WTC11 (cell line): ENCODE results near the gene FAM47E. TPM values are rescaled to one million over a fixed set of nuclear protein-coding genes. Genes with fewer than 3 reads are reported as not detected.
A peak's percentile ranks its signal among the peaks of the same experiment; 100 is the strongest.

Experiments
- ATAC-seq: fragments of 200-7000 bp; cut with Tn5 transposase; 2 replicates; pipeline ENCODE4 v1.10.0; 2021; ENCODE audit warnings: mild to moderate bottlenecking, moderate library complexity
- Bru-seq: library from RNA; stranded (reverse); fragments of 400-500 nt; gene quantifications from one replicate; lab custom pipeline; 2021; lab: Mats Ljungman, UMichigan
- CTCF ChIA-PET: fragments of 300-600 bp; sonication (Branson Sonifier 250); formaldehyde crosslinking; loops from one replicate; lab custom pipeline; 2021; ENCODE audit warnings: antibody characterized with exemption; lab: Charles Lee
- POLR2A ChIA-PET: fragments of 350-600 bp; sonication (Branson Sonifier 250); formaldehyde crosslinking; loops from one replicate; lab custom pipeline; 2021; ENCODE audit warnings: antibody characterized with exemption; lab: Charles Lee
- DNase-seq: peaks from one replicate; pipeline ENCODE4 v3.0.0; 2021; ENCODE audit warnings: low spot score
- H3K27ac Mint-ChIP-seq: 2 replicates; pipeline ENCODE4 v1.8.0; 2021; ENCODE audit warnings: mixed read lengths
- H3K27me3 Mint-ChIP-seq: 2 replicates; pipeline ENCODE4 v1.8.0; 2021; ENCODE audit warnings: low read depth, mild to moderate bottlenecking, moderate library complexity, mixed read lengths
- H3K36me3 Mint-ChIP-seq: 2 replicates; pipeline ENCODE4 v1.8.0; 2021; ENCODE audit warnings: mixed read lengths
- H3K4me1 Mint-ChIP-seq: 2 replicates; pipeline ENCODE4 v1.8.0; 2022; ENCODE audit warnings: mixed read lengths
- H3K4me3 Mint-ChIP-seq: 2 replicates; pipeline ENCODE4 v1.8.0; 2021; ENCODE audit warnings: mild to moderate bottlenecking, moderate library complexity, mixed read lengths
- H3K9me3 Mint-ChIP-seq: 2 replicates; pipeline ENCODE4 v1.8.0; 2021; ENCODE audit warnings: mixed read lengths
- ATF1 ChIP-seq: sonication (generic); formaldehyde crosslinking; IDR thresholded peaks from 2 replicates; pipeline ENCODE4 v1.8.1; 2023; ENCODE audit warnings: mild to moderate bottlenecking, moderate library complexity, missing genetic modification reagents
- CREB1 ChIP-seq: sonication (generic); formaldehyde crosslinking; IDR thresholded peaks from 2 replicates; pipeline ENCODE4 v1.8.0; 2023; ENCODE audit warnings: mild to moderate bottlenecking, missing genetic modification reagents
- CREM ChIP-seq: sonication (generic); formaldehyde crosslinking; IDR thresholded peaks from 2 replicates; pipeline ENCODE4 v1.8.1; 2022; ENCODE audit warnings: mild to moderate bottlenecking, missing genetic modification reagents, moderate library complexity
- ETV6 ChIP-seq: sonication (generic); formaldehyde crosslinking; IDR thresholded peaks from 2 replicates; pipeline ENCODE4 v1.8.1; 2022; ENCODE audit warnings: mild to moderate bottlenecking, missing genetic modification reagents
- GABPB1 ChIP-seq: sonication (generic); formaldehyde crosslinking; IDR thresholded peaks from 2 replicates; pipeline ENCODE4 v1.8.1; 2023; ENCODE audit warnings: mild to moderate bottlenecking, missing genetic modification reagents
- IRF2 ChIP-seq: sonication (generic); formaldehyde crosslinking; IDR thresholded peaks from 2 replicates; pipeline ENCODE4 v1.8.0; 2022; ENCODE audit warnings: low read depth, missing genetic modification reagents, borderline replicate concordance
- KAT7 ChIP-seq: sonication (generic); formaldehyde crosslinking; IDR thresholded peaks from 2 replicates; pipeline ENCODE4 v1.8.1; 2023; ENCODE audit warnings: missing genetic modification reagents, mild to moderate bottlenecking, borderline replicate concordance
- MYBL2 ChIP-seq: sonication (generic); formaldehyde crosslinking; IDR thresholded peaks from 2 replicates; pipeline ENCODE4 v1.8.1; 2023; ENCODE audit warnings: mild to moderate bottlenecking, moderate library complexity, missing genetic modification reagents
- NR3C1 ChIP-seq: sonication (generic); formaldehyde crosslinking; conservative IDR thresholded peaks from 2 replicates; pipeline ENCODE4 v1.8.1; 2023; ENCODE audit warnings: low read depth, mild to moderate bottlenecking, missing genetic modification reagents
- SP1 ChIP-seq: sonication (generic); formaldehyde crosslinking; conservative IDR thresholded peaks from 2 replicates; pipeline ENCODE4 v1.8.1; 2022; ENCODE audit warnings: missing genetic modification reagents
- ZBTB21 ChIP-seq: sonication (generic); formaldehyde crosslinking; IDR thresholded peaks from 2 replicates; pipeline ENCODE4 v1.8.1; 2023; ENCODE audit warnings: mild to moderate bottlenecking, missing genetic modification reagents, borderline replicate concordance
- ZNF121 ChIP-seq: sonication (generic); formaldehyde crosslinking; IDR thresholded peaks from 2 replicates; pipeline ENCODE4 v1.8.0; 2023; ENCODE audit warnings: missing genetic modification reagents
- long read RNA-seq, 3 experiments: library from RNA in 1 of 3; library from capped mRNA in 1 of 3; library from polyadenylated mRNA in 1 of 3; unstranded in 2 of 3; stranded (forward) in 1 of 3; transcript quantifications; one replicate each; pipeline ENCODE4 v2.0.0, GENCODE V29; 2021
- total RNA-seq: library from RNA; stranded (reverse); gene quantifications from 3 replicates; pipeline ENCODE4 v1.2.3, GENCODE V29; 2021
- TF ChIP-seq, protein P1 (sequence below): sonication (generic); formaldehyde crosslinking; IDR thresholded peaks from 2 replicates; pipeline ENCODE4 v1.8.0; 2022; ENCODE audit warnings: mild to moderate bottlenecking, missing genetic modification reagents
- TF ChIP-seq, protein P2 (sequence below): sonication (generic); formaldehyde crosslinking; IDR thresholded peaks from 2 replicates; pipeline ENCODE4 v1.8.0; 2023; ENCODE audit warnings: missing genetic modification reagents, mild to moderate bottlenecking, borderline replicate concordance
- TF ChIP-seq, protein P3 (sequence below): fragments of 200-600 bp; IDR thresholded peaks from 2 replicates; pipeline ENCODE4 v1.8.0; 2022; ENCODE audit warnings: antibody characterized with exemption
- TF ChIP-seq, protein P4 (sequence below): sonication (generic); formaldehyde crosslinking; IDR thresholded peaks from 2 replicates; pipeline ENCODE4 v1.8.1; 2023; ENCODE audit warnings: mild to moderate bottlenecking, missing genetic modification reagents, borderline replicate concordance
- TF ChIP-seq, protein P5 (sequence below): sonication (generic); formaldehyde crosslinking; IDR thresholded peaks from 2 replicates; pipeline ENCODE4 v1.8.1; 2023; ENCODE audit warnings: mild to moderate bottlenecking, missing genetic modification reagents
- TF ChIP-seq, protein P6 (sequence below): sonication (generic); formaldehyde crosslinking; IDR thresholded peaks from 2 replicates; pipeline ENCODE4 v1.8.1; 2022; ENCODE audit warnings: mild to moderate bottlenecking, missing genetic modification reagents, moderate library complexity, borderline replicate concordance

FAM47E gene, protein sequence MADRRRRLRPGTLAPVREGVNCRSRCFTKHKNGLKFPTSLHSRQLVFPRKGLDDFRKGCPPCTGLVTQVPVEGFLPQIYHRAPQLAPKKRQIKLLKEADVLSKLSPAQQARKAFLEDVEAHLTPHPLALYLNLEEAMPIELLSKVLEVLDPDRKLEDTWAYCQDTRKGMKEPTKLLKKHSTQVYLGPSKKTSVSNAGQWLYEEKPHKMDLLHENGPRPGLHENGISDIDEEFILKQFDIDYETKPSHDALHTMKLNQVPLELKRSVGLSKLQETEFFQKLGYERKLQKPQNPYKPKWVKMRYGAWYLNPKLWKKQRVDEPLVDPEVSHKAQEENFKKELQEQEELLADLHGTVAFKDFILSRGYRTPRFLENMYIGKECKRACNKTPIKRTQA
- total RNA-seq = 1.4 to 1.6 TPM (median 1.6 TPM) in 3 replicates
- percentile 30 among the genes with signal in this experiment for Bru-seq, nascent RNA
- long read RNA-seq, experiment 1, partial matches to known transcripts = 0 of 5 reads
- long read RNA-seq, experiment 1, other reads (novel, unspliced or antisense) = 3 of 5 reads
- long read RNA-seq, experiment 2 = 0 reads
- long read RNA-seq, experiment 3 = 0 reads

DNA sequence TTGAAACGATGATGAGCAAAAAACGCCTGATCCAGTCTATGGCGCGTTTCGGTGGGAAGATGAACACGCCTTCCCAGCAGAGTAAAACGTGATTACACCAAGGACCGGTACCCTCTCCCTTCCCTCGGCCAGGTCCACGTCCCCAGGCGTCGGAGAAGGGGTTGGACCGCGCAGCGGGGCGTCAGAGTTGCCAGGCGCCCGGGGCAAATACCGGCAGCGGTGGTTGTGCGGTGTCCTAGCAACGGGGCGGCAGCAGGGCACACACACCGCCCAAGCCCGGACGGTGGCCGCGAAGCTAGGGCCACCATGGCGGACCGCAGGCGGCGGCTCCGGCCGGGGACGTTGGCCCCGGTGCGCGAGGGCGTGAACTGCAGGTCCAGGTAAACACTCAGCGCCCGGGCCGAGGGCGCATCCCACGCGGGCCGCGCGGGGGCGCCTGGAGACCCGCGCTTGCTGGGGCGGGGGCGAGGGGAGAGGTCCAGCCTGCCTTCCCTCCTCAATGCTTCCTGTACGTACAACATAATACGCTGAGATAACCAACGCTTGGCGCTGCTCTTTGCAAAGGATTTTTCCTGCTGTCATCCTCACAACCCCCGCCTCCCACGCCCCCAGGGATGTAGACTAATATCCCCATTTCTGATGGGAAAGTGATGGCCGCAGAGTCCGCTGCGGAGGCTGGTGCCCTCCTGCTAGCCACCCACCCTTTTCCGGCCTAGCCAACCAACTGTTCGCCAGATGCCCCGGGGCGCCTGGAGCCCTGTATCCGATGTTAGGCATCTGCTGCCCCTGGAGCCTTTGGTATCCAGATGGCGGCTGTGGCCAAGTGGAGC is at the start of gene FAM47E:
FAM47E (plus strand) TSS at position 281 of the 830 bp plus-strand sequence; CDS start at position 307, 26 bp downstream.
- Mint-ChIP-seq H3K36me3 (no peaks in the 10 kb centered on the region), H3K9me3 (0 out of 2 replicates have a peak, but pooled peaks cover 3% of the 10 kb centered on the region), H3K27me3 (peaks cover 50% of the 10 kb centered on the region), H3K27ac (no peak within 1 kb of the TSS), H3K4me3 (peak within 1 kb of the TSS; percentile 81), H3K4me1 (peaks cover 18% of the 10 kb centered on the region)
- CTCF ChIA-PET = interaction anchor here (0.6 to 1.6 kb wide), 2 partner anchors 72 to 126 kb away, joined by 3 to 10 read pairs; no protein-coding TSS in a partner anchor
- POLR2A ChIA-PET = interaction anchor here (0.6 to 1.1 kb wide), 2 partner anchors 38 to 84 kb away, joined by 3 read pairs; no protein-coding TSS in a partner anchor
- DNase-seq (peak; percentile 96), ATAC-seq (peak; percentile 95)
- TF ChIP-seq CREB1 (CRISPR knock-in tag) (0 out of 2 replicates have a peak, but pooled peaks have one; percentile 28), CREM (CRISPR knock-in tag) (no peak), KAT7 (0 out of 2 replicates have a peak, but pooled peaks have one; percentile 34), ETV6 (CRISPR knock-in tag) (peak; percentile 81; the same call in 1 of the 2 replicates), ATF1 (CRISPR knock-in tag) (no peak), ZBTB21 (peak; percentile 72), ZNF121 (CRISPR knock-in tag) (no peak), IRF2 (no peak), NR3C1 (CRISPR knock-in tag) (peak; percentile 84; the same call in 1 of the 2 replicates), GABPB1 (peak; percentile 55; the same call in 1 of the 2 replicates), SP1 (CRISPR knock-in tag) (peak; percentile 66), MYBL2 (CRISPR knock-in tag) (peak; percentile 54; the same call in 1 of the 2 replicates)
- TF ChIP-seq, protein P1, sequence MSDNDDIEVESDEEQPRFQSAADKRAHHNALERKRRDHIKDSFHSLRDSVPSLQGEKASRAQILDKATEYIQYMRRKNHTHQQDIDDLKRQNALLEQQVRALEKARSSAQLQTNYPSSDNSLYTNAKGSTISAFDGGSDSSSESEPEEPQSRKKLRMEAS = peak; percentile 78
- TF ChIP-seq, protein P2, sequence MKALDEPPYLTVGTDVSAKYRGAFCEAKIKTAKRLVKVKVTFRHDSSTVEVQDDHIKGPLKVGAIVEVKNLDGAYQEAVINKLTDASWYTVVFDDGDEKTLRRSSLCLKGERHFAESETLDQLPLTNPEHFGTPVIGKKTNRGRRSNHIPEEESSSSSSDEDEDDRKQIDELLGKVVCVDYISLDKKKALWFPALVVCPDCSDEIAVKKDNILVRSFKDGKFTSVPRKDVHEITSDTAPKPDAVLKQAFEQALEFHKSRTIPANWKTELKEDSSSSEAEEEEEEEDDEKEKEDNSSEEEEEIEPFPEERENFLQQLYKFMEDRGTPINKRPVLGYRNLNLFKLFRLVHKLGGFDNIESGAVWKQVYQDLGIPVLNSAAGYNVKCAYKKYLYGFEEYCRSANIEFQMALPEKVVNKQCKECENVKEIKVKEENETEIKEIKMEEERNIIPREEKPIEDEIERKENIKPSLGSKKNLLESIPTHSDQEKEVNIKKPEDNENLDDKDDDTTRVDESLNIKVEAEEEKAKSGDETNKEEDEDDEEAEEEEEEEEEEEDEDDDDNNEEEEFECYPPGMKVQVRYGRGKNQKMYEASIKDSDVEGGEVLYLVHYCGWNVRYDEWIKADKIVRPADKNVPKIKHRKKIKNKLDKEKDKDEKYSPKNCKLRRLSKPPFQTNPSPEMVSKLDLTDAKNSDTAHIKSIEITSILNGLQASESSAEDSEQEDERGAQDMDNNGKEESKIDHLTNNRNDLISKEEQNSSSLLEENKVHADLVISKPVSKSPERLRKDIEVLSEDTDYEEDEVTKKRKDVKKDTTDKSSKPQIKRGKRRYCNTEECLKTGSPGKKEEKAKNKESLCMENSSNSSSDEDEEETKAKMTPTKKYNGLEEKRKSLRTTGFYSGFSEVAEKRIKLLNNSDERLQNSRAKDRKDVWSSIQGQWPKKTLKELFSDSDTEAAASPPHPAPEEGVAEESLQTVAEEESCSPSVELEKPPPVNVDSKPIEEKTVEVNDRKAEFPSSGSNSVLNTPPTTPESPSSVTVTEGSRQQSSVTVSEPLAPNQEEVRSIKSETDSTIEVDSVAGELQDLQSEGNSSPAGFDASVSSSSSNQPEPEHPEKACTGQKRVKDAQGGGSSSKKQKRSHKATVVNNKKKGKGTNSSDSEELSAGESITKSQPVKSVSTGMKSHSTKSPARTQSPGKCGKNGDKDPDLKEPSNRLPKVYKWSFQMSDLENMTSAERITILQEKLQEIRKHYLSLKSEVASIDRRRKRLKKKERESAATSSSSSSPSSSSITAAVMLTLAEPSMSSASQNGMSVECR (CRISPR knock-in tag) = 0 out of 2 replicates have a peak, but pooled peaks have one; percentile 33
- TF ChIP-seq, protein P3, sequence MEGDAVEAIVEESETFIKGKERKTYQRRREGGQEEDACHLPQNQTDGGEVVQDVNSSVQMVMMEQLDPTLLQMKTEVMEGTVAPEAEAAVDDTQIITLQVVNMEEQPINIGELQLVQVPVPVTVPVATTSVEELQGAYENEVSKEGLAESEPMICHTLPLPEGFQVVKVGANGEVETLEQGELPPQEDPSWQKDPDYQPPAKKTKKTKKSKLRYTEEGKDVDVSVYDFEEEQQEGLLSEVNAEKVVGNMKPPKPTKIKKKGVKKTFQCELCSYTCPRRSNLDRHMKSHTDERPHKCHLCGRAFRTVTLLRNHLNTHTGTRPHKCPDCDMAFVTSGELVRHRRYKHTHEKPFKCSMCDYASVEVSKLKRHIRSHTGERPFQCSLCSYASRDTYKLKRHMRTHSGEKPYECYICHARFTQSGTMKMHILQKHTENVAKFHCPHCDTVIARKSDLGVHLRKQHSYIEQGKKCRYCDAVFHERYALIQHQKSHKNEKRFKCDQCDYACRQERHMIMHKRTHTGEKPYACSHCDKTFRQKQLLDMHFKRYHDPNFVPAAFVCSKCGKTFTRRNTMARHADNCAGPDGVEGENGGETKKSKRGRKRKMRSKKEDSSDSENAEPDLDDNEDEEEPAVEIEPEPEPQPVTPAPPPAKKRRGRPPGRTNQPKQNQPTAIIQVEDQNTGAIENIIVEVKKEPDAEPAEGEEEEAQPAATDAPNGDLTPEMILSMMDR = no peak
- TF ChIP-seq, protein P4, sequence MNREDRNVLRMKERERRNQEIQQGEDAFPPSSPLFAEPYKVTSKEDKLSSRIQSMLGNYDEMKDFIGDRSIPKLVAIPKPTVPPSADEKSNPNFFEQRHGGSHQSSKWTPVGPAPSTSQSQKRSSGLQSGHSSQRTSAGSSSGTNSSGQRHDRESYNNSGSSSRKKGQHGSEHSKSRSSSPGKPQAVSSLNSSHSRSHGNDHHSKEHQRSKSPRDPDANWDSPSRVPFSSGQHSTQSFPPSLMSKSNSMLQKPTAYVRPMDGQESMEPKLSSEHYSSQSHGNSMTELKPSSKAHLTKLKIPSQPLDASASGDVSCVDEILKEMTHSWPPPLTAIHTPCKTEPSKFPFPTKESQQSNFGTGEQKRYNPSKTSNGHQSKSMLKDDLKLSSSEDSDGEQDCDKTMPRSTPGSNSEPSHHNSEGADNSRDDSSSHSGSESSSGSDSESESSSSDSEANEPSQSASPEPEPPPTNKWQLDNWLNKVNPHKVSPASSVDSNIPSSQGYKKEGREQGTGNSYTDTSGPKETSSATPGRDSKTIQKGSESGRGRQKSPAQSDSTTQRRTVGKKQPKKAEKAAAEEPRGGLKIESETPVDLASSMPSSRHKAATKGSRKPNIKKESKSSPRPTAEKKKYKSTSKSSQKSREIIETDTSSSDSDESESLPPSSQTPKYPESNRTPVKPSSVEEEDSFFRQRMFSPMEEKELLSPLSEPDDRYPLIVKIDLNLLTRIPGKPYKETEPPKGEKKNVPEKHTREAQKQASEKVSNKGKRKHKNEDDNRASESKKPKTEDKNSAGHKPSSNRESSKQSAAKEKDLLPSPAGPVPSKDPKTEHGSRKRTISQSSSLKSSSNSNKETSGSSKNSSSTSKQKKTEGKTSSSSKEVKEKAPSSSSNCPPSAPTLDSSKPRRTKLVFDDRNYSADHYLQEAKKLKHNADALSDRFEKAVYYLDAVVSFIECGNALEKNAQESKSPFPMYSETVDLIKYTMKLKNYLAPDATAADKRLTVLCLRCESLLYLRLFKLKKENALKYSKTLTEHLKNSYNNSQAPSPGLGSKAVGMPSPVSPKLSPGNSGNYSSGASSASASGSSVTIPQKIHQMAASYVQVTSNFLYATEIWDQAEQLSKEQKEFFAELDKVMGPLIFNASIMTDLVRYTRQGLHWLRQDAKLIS (CRISPR knock-in tag) = no peak
- TF ChIP-seq, protein P5, sequence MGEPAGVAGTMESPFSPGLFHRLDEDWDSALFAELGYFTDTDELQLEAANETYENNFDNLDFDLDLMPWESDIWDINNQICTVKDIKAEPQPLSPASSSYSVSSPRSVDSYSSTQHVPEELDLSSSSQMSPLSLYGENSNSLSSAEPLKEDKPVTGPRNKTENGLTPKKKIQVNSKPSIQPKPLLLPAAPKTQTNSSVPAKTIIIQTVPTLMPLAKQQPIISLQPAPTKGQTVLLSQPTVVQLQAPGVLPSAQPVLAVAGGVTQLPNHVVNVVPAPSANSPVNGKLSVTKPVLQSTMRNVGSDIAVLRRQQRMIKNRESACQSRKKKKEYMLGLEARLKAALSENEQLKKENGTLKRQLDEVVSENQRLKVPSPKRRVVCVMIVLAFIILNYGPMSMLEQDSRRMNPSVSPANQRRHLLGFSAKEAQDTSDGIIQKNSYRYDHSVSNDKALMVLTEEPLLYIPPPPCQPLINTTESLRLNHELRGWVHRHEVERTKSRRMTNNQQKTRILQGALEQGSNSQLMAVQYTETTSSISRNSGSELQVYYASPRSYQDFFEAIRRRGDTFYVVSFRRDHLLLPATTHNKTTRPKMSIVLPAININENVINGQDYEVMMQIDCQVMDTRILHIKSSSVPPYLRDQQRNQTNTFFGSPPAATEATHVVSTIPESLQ (CRISPR knock-in tag) = no peak
- TF ChIP-seq, protein P6, sequence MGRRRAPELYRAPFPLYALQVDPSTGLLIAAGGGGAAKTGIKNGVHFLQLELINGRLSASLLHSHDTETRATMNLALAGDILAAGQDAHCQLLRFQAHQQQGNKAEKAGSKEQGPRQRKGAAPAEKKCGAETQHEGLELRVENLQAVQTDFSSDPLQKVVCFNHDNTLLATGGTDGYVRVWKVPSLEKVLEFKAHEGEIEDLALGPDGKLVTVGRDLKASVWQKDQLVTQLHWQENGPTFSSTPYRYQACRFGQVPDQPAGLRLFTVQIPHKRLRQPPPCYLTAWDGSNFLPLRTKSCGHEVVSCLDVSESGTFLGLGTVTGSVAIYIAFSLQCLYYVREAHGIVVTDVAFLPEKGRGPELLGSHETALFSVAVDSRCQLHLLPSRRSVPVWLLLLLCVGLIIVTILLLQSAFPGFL = no peak
